NCI-H2081 (cell line): ENCODE measurements around the gene WBP4.
"Not testable (repeated sequence)": the region's sequence is repeated elsewhere in the genome, so short reads cannot be mapped to it uniquely, and the experiment has no call there.

Experiments used
- DNase-seq, 2 experiments: peaks; one replicate each; lab custom pipeline; 2025; lab: John Stamatoyannopoulos, UW

The WBP4 gene, protein sequence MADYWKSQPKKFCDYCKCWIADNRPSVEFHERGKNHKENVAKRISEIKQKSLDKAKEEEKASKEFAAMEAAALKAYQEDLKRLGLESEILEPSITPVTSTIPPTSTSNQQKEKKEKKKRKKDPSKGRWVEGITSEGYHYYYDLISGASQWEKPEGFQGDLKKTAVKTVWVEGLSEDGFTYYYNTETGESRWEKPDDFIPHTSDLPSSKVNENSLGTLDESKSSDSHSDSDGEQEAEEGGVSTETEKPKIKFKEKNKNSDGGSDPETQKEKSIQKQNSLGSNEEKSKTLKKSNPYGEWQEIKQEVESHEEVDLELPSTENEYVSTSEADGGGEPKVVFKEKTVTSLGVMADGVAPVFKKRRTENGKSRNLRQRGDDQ

DNA sequence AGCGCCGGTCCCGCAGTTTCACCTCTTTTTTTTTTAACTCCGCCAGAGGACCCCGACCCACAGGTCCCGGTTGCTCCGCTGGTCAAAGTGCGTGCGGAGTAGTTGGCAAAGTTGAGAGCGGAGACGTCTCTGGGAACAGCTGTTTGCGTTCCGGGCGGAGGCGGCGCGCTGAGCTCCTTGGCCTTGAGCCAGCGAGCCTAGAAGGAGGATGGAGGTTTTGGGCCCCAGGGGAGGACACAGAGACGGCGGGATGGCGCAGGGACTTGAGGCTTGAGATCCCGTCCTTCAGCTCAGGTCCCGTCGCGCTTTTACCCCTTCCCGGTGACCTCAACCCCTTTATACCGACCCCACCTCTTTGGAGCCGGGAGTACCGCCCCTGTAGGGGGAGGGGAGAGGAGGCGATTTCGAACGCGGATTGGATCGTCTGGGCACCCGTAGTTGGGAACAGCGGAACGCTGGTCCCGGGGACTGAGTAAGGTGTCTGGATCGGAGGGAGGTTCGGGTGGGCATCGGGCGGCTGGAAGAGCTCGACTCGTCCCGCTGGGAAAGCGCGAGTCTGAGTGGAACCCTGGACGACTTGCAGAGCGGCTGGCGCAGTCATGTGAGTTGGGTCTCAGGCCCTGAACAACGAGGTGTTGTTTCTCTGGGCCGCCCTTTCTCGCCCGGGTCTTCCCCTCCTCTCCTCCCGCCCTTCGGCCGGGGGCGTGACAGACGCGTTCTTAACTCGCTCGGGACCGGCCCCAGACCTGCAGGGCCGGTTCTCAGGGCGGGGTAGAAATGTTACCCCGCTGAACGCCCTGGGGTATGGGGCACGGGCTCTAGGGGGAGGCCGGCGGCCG, at the start of gene WBP4:
TSS of gene WBP4 (plus strand) at position 435 of the 839 bp plus-strand sequence. CDS start at position 600, 165 bp downstream.
- DNase-seq, result peak; percentile 82 to 87

DNA sequence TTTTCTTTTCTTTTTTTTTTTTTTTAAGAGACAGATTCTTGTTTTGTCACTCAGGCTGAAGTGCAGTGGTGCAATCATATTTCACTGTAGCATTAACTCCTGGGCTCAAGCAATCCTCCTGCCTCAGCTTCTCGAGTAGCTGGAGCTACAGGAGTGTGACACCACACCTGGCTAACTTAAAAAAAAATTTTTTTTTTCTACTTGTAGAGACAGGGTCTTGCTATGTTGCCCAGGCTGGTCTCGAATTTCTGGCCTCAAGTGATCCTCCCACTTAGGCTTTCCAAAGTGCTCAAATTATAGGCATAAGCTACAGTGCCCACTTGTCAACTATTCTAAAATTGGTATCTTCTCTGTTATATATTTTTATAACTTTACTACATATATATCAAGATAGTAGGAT, 48.8 kb upstream of the WBP4 start:
- DNase-seq, result no peak

DNA sequence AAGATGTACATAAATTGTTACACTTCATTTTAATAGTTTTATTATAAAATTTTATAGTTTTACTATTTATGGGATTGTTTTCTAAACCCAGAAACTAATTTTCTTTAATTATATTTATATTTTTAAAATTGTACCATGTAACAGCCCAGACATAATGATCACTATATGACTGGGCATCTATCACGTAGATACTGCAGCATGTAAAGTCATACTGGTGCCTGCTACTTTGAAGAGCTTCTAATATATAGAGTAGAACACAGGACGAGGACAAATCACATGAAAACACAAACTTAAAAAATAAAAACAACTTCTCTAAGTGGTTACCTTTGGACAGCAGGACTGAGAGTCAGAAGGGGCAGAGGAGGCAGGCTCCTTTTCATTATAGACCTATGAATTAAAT, 47.5 kb upstream of the WBP4 start:
- no peak for DNase-seq

DNA sequence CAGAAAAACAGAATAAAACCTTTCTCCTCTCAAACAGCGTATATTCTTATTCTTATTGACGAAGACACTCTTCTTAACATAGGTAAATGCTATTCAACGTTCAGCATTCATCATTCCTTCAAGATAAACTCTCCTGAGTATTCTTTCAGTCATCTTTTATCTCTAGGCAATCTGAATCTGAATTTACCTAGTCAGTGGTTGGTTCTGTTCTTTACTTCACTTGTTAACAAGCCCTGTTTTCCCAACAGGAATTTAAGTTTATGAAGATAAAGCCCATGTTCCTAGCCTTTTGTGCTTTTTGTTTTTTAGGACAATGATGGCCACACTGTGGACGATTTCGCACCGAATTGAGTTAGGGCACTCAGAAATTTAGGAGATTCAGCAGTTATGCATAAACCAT, 45.4 kb upstream of the WBP4 start:
- no peak for DNase-seq

DNA sequence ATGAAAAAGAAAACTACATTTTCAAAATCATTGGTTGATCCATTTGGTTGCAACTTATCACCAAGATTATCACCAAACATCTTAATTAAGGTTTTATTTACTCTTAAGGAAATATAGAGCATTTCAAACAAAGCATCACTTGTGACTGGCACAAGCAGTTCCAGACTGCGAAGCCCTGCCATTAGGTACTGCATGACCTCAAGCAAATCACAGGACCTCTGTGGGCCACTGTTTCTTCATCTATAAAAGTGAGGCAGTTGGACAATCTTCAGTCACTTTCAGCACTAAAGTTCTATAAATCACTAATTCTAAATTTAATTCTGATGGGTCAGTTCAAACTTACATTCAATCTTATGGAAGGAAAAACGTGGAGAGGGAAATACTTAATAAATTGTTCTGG, 44.1 kb upstream of the WBP4 start:
- DNase-seq, result no peak

DNA sequence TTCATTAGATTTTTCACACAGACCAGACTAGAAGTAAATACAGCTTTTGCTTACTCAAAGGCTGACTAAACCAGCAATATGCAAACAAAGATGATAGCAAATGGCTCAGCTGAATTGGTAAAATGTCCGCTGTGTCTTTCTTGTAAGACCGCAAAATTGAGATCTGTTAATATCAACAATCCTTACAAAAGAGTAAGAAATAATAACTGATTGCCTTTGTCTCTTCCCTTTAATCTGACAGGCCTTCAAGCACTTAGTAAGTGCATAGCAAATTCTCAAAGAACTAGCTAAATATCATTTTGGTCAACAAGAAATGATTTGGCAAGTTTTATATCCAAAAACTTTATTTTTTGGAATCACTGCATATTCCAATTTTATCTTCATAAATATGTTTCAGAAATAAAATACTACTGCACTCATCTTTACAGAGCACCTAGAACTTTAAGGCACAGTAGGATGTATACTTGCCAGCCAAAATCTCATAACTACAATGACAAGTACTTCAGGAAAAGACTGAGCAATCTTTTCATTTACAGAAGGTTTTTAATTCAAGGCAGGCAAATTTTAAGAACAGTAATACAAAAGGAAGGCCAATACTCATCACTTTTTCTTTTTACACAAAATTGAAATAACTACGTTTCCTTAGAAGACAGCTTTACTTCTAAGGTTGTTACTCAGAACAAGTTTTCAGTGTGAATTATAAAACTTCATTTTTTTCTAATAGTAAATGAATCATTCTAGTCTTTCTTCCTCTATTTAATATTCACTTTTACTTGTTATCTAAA, 43.3 kb upstream of the WBP4 start:
- DNase-seq, result no peak

DNA sequence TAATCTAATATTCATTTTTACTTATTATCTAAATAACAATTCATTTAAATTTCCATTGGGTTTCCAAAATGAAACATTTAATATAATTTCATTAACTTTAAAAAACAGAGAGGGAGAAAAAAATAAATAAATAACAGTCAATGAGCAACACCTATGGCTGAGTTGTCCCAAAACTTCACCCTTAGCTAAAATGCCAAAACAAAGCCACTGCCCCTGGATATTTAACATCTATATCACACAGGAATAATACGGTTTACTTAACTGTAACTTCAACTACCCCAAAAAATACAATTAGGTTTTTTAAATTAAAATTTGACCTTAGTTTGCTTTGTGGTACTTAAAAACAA, 42.7 kb upstream of the WBP4 start:
- no peak for DNase-seq

DNA sequence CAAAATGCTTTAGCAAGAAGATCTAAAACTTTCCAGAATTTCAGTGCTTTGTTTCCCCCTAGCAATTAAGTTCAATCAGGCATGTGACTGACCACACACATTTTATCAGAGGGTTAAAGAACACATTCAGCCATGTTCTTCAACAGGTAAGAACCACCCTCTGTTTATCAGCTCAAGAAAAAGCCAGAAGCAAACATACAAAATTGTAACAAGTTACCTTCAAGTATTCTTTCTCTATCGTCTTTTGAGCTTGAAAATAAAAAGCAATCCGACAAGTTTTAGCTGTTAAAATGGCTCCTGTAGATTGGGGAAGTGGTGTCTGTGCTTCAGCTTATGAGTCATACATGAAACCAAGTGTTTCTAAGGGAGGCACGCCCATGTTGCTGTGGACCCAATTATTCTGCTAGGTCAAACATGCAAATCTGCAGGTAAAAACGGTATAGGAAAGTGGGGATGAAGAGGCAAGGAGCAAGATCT, 42.3 kb upstream of the WBP4 start, which contains the start of gene ELF1:
TSS of gene ELF1 (minus strand) at position 306 of the 477 bp plus-strand sequence. CDS start 37,262 bp downstream, outside the sequence.
- DNase-seq, result peak; percentile 30 to 37

DNA sequence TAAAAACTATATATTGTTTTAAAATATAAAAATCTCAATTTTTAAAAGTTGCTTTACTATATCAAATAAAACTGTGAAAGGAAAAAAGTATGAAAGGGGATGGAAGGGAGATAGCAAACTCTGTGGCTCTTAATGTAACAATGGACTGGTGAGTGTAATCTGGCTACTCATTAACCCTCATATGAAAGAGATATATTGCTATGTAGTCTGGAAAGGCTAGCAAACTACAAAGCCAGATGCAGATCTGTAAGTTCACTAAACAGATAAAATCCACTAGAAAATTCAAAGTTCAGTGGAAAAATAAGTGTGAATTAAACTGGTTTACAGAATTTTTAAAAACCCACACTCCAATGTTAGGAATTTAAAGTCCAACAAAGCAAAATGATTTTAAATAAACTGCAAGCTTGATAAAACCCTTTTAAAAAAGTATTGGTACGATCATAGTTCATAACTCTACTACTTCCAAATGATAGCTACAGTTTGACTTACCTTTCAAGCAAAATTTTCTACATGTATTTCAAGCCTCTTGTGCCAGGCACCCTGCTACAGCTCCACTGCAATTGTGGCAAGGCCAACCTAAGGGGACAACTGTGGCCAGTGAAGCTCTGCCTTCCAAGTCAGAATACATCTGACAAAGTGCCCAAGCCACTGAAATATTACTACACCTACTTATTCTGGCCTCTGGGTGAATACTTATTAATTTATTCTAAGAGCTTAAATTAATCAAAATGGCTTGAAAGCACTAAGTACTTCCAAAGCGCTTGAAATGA, 41.5 kb upstream of the WBP4 start:
- DNase-seq, result no peak

DNA sequence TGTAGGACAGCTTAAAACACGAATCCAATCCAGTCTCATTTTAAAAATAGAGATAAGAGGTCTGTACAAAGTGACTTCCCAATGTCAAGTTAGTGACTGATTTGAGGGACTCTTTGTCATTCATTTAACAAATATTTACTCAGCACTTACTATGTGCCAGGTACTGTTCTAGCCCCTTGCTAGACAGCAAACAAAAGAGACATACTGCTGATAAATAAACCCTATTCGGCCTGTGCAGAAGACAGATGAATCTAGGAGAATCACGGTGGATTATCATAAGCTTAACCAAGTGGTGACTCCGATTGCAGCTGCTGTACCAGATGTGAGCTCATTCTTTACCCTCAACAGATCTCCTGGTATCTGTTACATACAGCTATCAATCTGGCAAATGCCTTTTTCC, 35.8 kb upstream of the WBP4 start:
- DNase-seq, result no peak

DNA sequence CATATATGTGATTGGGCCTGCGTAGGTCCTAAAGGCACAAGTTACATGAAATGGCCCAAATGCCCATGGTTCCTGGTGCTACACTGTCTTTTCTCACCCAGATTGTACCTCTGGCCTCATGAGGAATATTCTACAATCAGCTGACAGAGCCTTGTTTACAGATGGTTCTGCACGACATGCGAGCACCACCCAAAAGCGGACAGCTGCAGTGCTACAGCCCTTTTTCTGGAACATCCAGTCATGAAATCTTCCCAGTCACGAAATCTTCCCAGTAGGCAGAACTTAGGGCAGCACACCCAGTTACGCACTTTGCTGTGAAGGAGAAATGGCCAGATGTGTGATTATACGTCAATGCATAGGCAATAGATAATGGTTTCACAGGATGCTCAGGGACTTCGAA, 34.5 kb upstream of the WBP4 start:
- DNase-seq, result no peak

DNA sequence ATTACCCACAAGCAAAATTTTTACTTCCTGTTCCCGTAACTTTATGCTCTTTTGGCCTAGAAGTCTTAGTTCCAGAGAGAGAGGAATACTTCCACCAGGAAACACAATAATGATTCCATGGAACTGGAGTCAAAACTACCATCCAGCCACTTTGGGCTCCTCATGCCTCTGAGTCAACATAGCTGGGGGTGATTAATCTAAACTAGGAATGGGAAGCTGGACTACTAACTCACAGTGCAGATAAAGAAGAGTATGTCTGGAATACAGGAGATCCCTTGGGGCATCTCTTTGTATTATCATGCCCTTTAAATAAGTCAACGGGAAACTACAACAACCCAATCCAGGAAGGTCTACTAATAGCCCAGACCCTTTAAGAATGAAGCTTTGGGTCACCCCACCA, 33.3 kb upstream of the WBP4 start:
- no peak for DNase-seq

DNA sequence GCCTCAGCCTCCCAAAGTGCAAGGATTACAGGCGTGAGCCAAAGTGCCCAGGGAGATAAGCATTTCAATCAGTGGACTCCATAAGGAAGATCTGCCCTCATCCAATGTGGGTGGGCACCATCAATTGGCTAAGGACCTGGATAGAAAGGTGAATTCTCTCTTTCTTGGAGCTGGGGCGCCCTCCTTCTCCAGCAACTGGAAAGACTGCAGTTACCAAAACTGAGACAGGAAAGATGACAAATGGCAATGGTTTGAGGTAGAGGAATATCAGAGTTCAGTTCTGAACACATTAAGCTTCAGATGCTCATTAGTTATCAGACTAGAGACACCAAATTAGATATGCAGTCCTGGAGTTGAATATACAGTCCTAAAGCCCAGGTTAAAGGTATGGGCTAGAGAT, 31.7 kb upstream of the WBP4 start:
- no peak for DNase-seq

DNA sequence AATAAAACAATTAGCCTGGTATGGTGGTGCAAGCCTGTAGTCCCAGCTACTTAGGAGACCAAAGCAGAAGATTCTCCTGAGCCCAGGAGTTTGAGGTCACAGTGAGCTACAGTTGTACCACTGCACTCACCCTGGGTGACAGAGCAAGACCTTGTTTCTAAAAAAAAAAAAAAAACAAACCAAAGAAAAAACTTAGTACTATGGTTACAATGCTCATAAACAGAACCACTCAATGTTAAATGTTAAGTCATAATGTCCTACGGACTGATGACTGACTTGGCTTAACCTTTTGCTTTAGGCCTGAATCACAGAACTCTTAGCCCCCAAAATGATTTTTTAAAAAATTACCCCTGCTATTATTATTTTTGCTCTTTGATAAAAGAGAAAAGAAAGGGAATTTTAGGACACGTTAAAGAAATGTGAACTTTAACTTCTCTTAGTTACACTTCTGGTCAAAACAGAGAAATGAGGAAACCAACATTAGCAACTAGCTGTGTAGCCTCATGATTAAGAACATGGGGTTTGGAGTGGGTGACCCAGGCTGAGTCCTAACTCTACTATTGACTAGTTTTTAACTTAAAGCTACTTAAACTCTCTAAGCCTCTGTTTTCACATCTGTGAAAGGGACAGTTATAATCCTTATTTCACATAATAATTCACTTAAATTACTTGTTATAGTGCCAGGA, 28.5 kb upstream of the WBP4 start:
- DNase-seq, result no peak

DNA sequence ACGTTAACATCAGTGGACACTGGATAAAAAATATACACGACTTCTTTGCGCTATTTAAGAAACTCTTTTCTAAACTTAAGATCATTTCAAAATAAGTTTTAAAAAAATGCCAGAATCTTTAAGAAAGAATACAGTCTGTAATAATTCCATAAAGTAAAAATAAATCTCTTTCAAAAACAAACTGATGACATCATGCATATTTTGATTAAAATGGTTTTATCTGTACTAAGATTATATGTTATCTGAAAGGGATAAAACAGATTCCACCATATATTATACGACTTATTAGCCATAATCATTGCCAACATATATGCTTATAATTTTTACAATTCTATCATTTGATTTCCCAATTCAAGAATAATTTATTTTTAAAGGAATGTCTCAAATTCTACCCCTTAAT, 26.9 kb upstream of the WBP4 start:
- DNase-seq, result no peak

DNA sequence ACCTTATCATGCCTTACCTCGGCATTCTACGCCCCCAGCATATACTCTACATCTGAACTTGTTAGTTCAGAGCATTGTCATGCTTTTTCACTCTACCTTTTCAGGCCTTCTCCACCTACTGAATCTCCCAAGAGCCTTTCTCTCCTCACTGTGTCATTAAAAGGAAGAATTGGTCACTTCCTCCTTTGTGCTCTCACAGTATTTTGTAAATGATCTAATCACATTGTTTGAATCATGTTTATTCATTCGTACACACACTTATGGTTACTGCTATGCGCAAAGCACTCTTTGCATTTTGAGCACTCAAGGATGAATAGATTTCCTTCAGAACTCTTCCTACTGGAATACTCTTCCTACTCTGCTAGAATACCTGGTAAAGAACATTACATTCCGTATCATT, 26.4 kb upstream of the WBP4 start:
- DNase-seq, result no peak

DNA sequence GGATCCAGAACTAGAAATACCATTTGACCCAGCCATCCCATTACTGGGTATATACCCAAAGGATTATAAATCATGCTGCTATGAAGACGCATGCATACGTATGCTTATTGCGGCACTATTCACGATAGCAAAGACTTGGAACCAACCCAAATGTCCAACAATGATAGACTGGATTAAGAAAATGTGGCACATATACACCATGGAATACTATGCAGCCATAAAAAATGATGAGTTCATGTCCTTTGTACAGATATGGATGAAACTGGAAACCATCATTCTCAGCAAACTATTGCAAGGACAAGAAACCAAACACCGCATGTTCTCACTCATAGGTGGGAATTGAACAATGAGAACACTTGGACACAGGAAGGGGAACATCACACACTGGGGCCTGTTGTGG, 24.8 kb upstream of the WBP4 start:
- DNase-seq, result not testable (repeated sequence)

DNA sequence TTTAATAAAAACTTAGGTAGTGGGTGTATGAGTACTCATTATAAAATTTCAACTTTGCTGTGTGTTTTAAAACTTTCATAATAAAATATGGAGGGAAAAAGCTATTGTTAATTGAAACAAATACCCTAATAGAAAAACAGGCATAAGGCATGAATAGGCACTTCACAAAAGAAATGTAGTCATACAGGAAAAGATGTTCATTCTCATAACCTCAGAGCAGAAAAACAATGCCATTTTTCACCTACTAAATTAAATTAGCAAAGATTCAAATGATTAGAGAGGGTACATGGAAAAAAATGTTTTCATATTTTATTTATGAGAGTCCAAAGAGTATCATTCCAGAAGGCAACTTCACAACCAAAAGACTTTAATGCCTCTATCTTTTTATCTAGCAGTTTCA, 21.6 kb upstream of the WBP4 start:
- no peak for DNase-seq

DNA sequence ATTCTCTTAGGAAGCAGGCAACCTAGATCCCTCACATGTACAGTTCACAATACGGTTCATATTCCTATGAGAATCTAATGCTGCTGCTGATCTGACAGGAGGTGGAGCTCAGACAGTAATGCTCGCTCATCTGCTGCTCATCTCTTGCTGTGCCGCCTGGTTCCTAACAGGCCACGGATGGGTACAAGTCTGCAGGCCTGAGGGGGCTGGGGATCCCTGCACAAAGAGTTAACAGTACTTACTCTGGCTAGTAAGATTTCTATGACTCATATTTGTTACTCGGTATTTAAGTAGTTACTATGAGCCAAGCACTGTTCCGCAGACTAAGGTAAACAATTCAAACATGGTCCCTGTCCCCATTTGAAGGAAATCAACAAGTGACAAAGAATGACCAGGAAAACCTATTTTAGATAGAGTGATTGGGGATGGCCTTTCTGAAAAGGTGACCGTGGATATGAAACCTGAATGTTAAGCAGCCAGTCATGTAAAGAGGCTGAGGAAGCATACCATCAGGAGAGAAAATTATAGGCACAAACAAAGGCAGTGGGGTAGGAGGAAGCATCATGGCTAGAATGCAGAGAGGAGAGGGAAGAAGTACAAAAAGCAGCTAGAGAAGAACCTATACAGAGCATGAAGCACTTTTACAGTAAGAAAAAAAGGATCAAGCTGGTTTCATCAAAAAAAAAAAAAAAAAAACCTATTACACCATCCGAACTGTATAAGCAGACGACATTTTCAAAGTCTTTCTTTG, 20.6 kb upstream of the WBP4 start:
- DNase-seq, result no peak

DNA sequence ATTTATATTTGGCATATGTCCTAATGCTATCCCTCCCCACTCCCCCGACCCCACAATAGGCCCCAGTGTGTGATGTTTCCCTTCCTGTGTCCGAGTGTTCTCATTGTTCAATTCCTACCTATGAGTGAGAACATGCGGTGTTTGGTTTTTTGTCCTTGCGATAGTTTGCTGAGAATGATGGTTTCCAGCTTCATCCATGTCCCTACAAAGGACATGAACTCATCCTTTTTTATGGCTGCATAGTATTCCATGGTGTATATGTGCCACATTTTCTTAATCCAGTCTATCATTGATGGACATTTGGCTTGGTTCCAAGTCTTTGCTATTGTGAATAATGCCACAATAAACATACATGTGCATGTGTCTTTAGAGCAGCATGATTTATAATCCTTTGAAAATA, 18.9 kb upstream of the WBP4 start:
- DNase-seq, result not testable (repeated sequence)
